RWPE2 (cell line): ENCODE results near the gene SOAT2.
A peak's percentile ranks its signal among the peaks of the same experiment; 100 is the strongest.

Source experiments
- ATAC-seq: fragments of 200-7000 bp; cut with Tn5 transposase; 3 replicates; pipeline ENCODE4 v1.9.1; 2021; ENCODE audit warnings: low read depth
- DNase-seq: peaks from one replicate; pipeline ENCODE4 v3.0.0-alpha.2; 2020; ENCODE audit warnings: low spot score
- H3K27ac ChIP-seq: fragments of 450-650 bp; 2 replicates; pipeline ENCODE4 v1.5.1; 2017; ENCODE audit warnings: mild to moderate bottlenecking; ENCODE audit not compliant: poor library complexity, severe bottlenecking
- H3K27me3 ChIP-seq: fragments of 250-450 bp; sonication (Bioruptor Pico); 2 replicates; pipeline ENCODE4 v1.5.1; 2021; ENCODE audit warnings: mild to moderate bottlenecking, moderate library complexity; ENCODE audit not compliant: insufficient read depth, poor library complexity, severe bottlenecking
- H3K36me3 ChIP-seq: fragments of 250-450 bp; sonication (Bioruptor Pico); 2 replicates; pipeline ENCODE4 v1.5.1; 2020; ENCODE audit warnings: low read depth, mild to moderate bottlenecking, moderate library complexity
- H3K4me1 ChIP-seq: fragments of 250-450 bp; sonication (Bioruptor Pico); 2 replicates; pipeline ENCODE4 v1.5.1; 2021; ENCODE audit warnings: mild to moderate bottlenecking, moderate library complexity; ENCODE audit not compliant: insufficient read depth, poor library complexity, severe bottlenecking
- H3K4me3 ChIP-seq: fragments of 250-450 bp; sonication (Bioruptor Pico); 2 replicates; pipeline ENCODE4 v1.5.1; 2021; ENCODE audit warnings: mild to moderate bottlenecking, moderate library complexity; ENCODE audit not compliant: severe bottlenecking
- H3K9me3 ChIP-seq: fragments of 250-450 bp; sonication (Bioruptor Pico); 2 replicates; pipeline ENCODE4 v1.5.1; 2021; ENCODE audit warnings: mild to moderate bottlenecking, moderate library complexity; ENCODE audit not compliant: severe bottlenecking
- CTCF ChIP-seq: fragments of 450-650 bp; IDR thresholded peaks from one replicate; pipeline ENCODE4 v1.5.1; 2017; ENCODE audit warnings: mild to moderate bottlenecking, moderate library complexity; ENCODE audit not compliant: poor library complexity, severe bottlenecking

Gene SOAT2

GRCh38 chr12:53078425-53079225, 24.7 kb upstream of the SOAT2 start:
- H3K36me3 ChIP-seq, result peaks cover 41% of the 10 kb centered on the region
- DNase-seq, result no peak
- no peak for TF ChIP-seq CTCF
- H3K4me3 ChIP-seq, result peak overlapping the region; percentile 42
- H3K27ac ChIP-seq, result peak overlapping the region; percentile 57
- no peaks in the 10 kb centered on the region for H3K9me3 ChIP-seq
- peak; percentile 13 for ATAC-seq
- H3K27me3 ChIP-seq, result no peaks in the 10 kb centered on the region
- H3K4me1 ChIP-seq, result peaks cover 15% of the 10 kb centered on the region

- Histone ChIP-seq H3K27ac (peak within 1 kb of the TSS; percentile 57), H3K36me3 (peaks cover 33% of the 10 kb centered on the region), H3K4me1 (peaks cover 15% of the 10 kb centered on the region), H3K4me3 (peak within 1 kb of the TSS; percentile 42), H3K9me3 (no peaks in the 10 kb centered on the region), H3K27me3 (no peaks in the 10 kb centered on the region)
- ATAC-seq (peak; percentile 98), DNase-seq (peak; percentile 96)
- TF ChIP-seq CTCF, result no peak
These were observed 23.8 kb upstream of the SOAT2 start, which contains the start of gene SPRYD3 for GRCh38 chr12:53079226-53080117. TSS of gene SPRYD3 (minus strand) at chr12:53079390. CDS start at chr12:53079333, 57 bp downstream.

GRCh38 chr12:53082637-53083175, 20.6 kb upstream of the SOAT2 start:
- no peak for TF ChIP-seq CTCF
- ATAC-seq, result no peak
- no peak overlapping the region for H3K27ac ChIP-seq
- DNase-seq, result no peak
- no peaks in the 10 kb centered on the region for H3K9me3 ChIP-seq
- peaks cover 15% of the 10 kb centered on the region for H3K4me1 ChIP-seq
- H3K36me3 ChIP-seq, result peaks cover 2% of the 10 kb centered on the region; the same call in 1 of the 2 replicates
- no peak overlapping the region for H3K4me3 ChIP-seq
- H3K27me3 ChIP-seq, result no peaks in the 10 kb centered on the region

- H3K27me3 ChIP-seq, result no peaks in the 10 kb centered on the region
- DNase-seq (no peak), ATAC-seq (no peak)
- H3K9me3 ChIP-seq, result no peaks in the 10 kb centered on the region
- no peak for TF ChIP-seq CTCF
- H3K4me3 ChIP-seq, result no peak overlapping the region
- no peaks in the 10 kb centered on the region for H3K36me3 ChIP-seq
- no peaks in the 10 kb centered on the region for H3K4me1 ChIP-seq
- H3K27ac ChIP-seq, result no peak overlapping the region
These were observed 16.9 kb upstream of the SOAT2 start for GRCh38 chr12:53086361-53086760.
